GM19455 (cell line): ENCODE measurements around the gene ZBTB32.

Source experiments
- ATAC-seq: cut with Tn5 transposase; IDR thresholded peaks from one replicate; pipeline ENCODE4 v1.9.1; 2021; ENCODE audit not compliant: unreplicated experiment

The ZBTB32 gene

GRCh38 chr19:35693835-35694599, 10.3 kb upstream of the ZBTB32 start:
- ATAC-seq, result peak; percentile 57

- ATAC-seq, result no peak
These were observed 8.4 kb upstream of the ZBTB32 start for GRCh38 chr19:35695895-35696422.

GRCh38 chr19:35696835-35697234, 7.5 kb upstream of the ZBTB32 start:
- ATAC-seq, result no peak

GRCh38 chr19:35702223-35703012, 1.9 kb upstream of the ZBTB32 start:
- peak; percentile 88 for ATAC-seq

DNA sequence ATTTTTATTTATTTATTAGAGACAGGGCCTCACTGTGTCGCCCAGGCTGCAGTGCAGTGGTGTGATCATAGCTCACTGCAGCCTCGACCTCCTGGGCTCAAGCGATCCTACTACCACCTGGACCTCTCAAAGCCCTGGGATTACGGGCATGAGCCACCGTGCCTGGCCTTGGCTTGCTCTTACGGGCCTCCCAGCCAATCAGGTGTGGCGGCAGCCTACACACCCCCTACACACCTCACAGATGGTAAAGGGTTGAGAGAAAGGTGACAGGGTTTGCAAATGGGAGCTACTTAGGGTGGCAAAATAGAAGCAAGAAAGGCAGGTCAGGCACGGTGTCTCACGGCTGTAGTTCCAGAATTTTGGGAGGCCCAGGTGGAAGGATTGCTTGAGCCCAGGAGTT, 1.0 kb upstream of the ZBTB32 start:
- ATAC-seq, result no peak

DNA sequence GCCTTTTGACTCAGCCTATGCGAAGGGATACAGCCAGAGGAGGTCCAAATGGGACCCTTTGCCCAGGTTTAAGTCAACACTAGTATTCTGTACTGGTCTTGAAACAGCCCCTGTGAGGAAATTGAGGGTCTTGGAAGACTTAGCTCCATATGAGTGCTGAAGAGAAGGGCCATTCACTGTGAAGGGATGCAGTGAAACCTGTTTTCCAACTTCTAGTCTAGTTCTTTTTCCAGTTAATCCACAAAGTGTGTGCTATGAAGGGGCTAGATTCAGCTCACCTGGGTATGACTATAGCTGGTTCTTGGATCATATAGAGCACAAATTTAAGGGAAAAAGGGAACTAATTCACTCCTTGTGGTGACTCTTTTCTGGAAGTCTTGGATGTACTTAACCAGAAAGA, 4.0 kb downstream of the ZBTB32 start:
- ATAC-seq, result no peak

GRCh38 chr19:35710784-35711723, 6.7 kb downstream of the ZBTB32 start:
- no peak for ATAC-seq

GRCh38 chr19:35712567-35713505, 8.5 kb downstream of the ZBTB32 start:
- ATAC-seq, result no peak

DNA sequence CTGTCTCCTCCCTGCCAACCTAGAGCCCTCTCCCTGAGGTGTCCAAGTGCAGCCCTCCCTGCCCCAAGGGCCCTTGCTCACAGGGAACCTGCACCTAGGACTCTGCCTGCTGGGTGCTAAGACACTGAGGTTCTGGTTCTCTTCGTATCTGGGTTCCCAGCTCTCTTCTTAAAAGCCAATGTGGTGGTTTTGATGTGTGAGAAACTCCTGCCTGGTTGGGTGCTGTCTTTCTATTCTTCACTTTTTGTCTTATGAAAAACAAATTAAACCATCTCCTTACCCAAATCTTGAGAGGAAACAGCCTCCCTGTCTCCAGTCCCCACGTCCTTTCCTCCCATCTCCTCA, 9.1 kb downstream of the ZBTB32 start:
- no peak for ATAC-seq

DNA sequence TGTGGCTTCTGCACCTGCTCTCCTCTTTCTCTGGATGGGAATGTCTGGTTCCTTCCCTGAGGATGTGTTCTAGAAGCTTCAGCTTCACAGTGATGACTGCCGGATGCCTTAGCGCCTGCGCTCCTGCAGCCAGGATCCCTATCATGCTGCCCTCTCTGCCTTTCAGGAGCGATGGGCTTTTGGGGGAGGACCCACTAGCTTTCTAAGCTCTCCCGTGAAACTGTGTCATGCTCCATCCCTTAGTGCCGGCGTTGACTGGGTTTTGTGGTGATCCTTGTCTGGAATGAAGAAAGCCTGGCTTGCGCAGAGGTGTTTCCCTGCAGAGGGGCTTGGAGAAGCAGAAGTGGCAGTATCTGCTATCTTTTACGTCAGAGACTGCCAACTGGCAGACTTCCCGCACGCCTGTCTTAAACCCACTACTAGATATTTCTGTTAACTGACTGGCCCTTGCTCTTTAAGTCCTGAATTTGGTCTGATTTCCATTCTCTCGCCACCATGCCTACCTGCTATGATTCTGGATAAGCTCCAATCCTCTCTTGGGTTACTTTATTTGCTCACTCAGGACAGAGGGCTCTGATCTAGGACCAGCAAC, 9.6 kb downstream of the ZBTB32 start:
- no peak for ATAC-seq

DNA sequence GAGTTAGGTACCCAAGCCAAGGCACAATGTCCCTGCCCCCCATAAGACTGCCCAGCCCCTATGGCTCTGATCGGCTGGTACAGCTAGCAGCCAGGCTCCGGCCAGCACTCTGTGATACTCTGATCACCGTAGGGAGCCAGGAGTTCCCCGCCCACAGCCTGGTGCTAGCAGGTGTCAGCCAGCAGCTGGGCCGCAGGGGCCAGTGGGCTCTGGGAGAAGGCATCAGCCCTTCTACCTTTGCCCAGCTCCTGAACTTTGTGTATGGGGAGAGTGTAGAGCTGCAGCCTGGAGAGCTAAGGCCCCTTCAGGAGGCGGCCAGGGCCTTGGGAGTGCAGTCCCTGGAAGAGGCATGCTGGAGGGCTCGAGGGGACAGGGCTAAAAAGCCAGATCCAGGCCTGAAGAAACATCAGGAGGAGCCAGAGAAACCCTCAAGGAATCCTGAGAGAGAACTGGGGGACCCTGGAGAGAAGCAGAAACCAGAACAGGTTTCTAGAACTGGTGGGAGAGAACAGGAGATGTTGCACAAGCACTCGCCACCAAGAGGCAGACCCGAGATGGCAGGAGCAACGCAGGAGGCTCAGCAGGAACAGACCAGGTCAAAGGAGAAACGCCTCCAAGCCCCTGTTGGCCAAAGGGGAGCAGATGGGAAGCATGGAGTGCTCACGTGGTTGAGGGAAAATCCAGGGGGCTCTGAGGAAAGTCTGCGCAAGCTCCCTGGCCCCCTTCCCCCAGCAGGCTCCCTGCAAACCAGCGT, 10.4 kb downstream of the ZBTB32 start:
- ATAC-seq, result no peak

DNA sequence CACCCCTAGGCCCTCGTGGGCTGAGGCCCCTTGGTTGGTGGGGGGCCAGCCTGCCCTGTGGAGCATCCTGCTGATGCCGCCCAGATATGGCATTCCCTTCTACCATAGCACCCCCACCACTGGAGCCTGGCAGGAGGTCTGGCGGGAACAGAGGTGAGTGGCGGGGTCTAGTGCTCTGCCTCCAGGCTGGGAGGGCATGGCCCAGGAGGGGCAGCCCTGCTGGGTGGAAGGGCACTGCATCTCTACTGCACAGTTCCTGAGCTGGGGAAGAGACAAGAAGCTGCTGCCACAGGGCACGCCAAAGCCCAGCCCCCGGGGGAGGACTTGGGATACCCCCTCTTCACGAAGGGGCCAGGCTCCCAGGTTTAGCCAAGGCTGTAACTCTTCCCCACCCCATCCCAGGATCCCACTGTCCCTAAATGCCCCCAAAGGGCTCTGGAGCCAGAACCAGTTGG, 11.0 kb downstream of the ZBTB32 start:
- no peak for ATAC-seq

- ATAC-seq, result no peak
These were observed 11.8 kb downstream of the ZBTB32 start for GRCh38 chr19:35715981-35716800.

DNA sequence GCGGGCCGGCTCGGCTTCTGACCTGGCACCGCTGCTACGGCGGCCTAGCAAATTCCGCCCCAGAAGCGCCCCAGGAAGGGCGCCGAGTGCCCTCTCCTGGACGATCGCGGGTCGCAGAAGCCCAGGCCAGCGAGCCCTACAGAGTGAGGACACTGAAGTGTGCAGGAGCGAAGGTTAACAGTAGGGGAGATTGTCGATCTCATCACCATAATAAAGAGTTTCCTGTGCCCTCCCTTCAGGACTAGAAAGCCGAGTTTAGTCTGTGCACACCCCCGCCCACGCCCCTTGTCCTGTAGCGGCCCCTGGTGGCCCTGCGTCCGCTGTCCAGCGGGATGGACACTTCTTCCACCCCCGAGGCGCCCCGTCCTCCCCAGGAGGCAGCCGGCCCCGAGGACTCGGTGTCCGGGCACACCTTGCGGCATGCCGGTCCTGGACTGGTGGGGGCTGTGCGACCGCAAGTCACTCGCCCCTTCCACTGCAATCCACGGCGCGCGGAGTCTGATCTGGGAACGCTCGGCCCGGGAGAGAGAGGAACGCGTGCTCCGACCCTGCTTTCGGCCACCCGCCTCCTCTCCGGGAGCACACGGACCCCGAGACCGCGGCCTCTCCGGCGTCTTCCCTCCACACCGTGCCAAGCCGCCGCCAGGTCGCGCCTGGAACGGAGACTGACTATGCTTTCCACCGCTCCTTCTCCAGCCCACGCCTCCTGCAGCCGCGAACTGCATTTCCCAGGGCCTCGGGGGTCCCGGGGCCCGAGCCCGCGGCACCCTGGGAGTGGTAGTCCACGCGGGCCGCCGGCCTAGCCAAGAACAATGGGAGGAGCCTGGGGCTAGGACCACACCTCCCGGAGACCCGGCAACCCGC, 12.7 kb downstream of the ZBTB32 start:
- ATAC-seq, result peak; percentile 49

DNA sequence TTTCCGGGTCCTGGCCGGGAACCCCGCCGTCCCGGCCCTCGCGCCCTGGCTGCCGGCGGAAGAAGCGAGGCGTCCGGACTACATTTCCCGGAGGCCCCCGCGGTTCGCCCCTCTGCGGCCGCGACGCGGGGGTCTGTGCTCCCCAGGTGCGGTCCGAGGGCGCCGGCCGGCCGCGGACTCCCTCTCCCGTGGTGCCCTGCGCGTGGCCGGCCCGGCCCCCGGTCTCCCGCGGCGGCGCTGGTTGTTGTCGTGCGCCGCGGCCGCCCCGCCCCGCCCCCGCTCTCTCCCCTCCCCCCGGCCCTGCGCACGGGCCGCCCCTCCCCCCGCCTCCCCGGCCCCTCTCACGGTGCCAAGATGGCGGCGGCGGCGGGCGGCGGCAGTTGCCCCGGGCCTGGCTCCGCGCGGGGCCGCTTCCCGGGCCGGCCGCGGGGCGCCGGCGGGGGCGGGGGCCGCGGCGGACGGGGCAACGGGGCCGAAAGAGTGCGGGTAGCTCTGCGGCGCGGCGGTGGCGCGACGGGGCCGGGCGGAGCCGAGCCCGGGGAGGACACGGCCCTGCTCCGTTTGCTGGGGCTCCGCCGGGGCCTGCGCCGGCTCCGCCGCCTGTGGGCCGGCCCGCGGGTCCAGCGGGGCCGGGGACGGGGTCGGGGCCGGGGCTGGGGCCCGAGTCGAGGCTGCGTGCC, 13.4 kb downstream of the ZBTB32 start, which contains the start of gene KMT2B:
Gene KMT2B (plus strand): TSS at position 339 of the 680 bp plus-strand sequence. CDS start 16 bp downstream, at position 355.
- ATAC-seq, result peak; percentile 41

- ATAC-seq, result peak; percentile 5
These were observed 14.1 kb downstream of the ZBTB32 start for GRCh38 chr19:35718345-35719041.
